HG02588 (cell line): ENCODE results near the gene SYCP2L.
"Not testable (repeated sequence)": the region's sequence is repeated elsewhere in the genome, so short reads cannot be mapped to it uniquely, and the experiment has no call there.

Experiments
- ATAC-seq: cut with Tn5 transposase; IDR thresholded peaks from one replicate; pipeline ENCODE4 v1.9.1; 2021; ENCODE audit warnings: mild to moderate bottlenecking, moderate library complexity; ENCODE audit not compliant: unreplicated experiment

The SYCP2L gene

GRCh38 chr6:11002176-11002575 lies 115.3 kb downstream of the SYCP2L start:
- ATAC-seq, result no peak

- not testable (repeated sequence) for ATAC-seq
Measured at GRCh38 chr6:11003297-11003696, 116.4 kb downstream of the SYCP2L start.

- ATAC-seq, result no peak
Measured at GRCh38 chr6:11006061-11006460, 119.2 kb downstream of the SYCP2L start.

GRCh38 chr6:11007715-11008608 lies 121.1 kb downstream of the SYCP2L start:
- no peak for ATAC-seq

- no peak for ATAC-seq
Measured at GRCh38 chr6:11008821-11009220, 122.0 kb downstream of the SYCP2L start.

- no peak for ATAC-seq
Measured at GRCh38 chr6:11009353-11009752, 122.5 kb downstream of the SYCP2L start.

- ATAC-seq, result no peak
Measured at GRCh38 chr6:11011787-11012234, 125.0 kb downstream of the SYCP2L start.

GRCh38 chr6:11012295-11012754 lies 125.5 kb downstream of the SYCP2L start:
- ATAC-seq, result no peak

GRCh38 chr6:11012976-11013720 lies 126.3 kb downstream of the SYCP2L start:
- ATAC-seq, result no peak

GRCh38 chr6:11013721-11014070 lies 126.8 kb downstream of the SYCP2L start:
- no peak for ATAC-seq

GRCh38 chr6:11015102-11015501 lies 128.2 kb downstream of the SYCP2L start:
- ATAC-seq, result no peak

- ATAC-seq, result no peak
Measured at GRCh38 chr6:11016452-11016851, 129.6 kb downstream of the SYCP2L start.

- ATAC-seq, result no peak
Measured at GRCh38 chr6:11017090-11017489, 130.2 kb downstream of the SYCP2L start.

- ATAC-seq, result no peak
Measured at GRCh38 chr6:11018225-11018624, 131.4 kb downstream of the SYCP2L start.

GRCh38 chr6:11021003-11021402 lies 134.2 kb downstream of the SYCP2L start:
- no peak for ATAC-seq

GRCh38 chr6:11021714-11022113 lies 134.9 kb downstream of the SYCP2L start:
- ATAC-seq, result no peak

- ATAC-seq, result no peak
Measured at GRCh38 chr6:11023032-11023431, 136.2 kb downstream of the SYCP2L start.
